HPDE6-E6E7 (cell line): ENCODE measurements around the gene RDH14.

Experiments used
- DNase-seq: peaks from one replicate; pipeline ENCODE4 v3.0.0; 2011; ENCODE audit warnings: missing footprints; ENCODE audit errors: extremely low spot score

Gene RDH14

GRCh38 chr2:18566145-18566769 is 5.8 kb upstream of the RDH14 start:
- DNase-seq = no peak

GRCh38 chr2:18560797-18561085 is 288 bp upstream of the RDH14 start:
- DNase-seq = no peak

- no peak for DNase-seq
These were observed 872 bp downstream of the RDH14 start for GRCh38 chr2:18559531-18560030.

GRCh38 chr2:18558458-18558857 is 2.0 kb downstream of the RDH14 start:
- DNase-seq = no peak

GRCh38 chr2:18557121-18557520 is 3.3 kb downstream of the RDH14 start:
- no peak for DNase-seq

- no peak for DNase-seq
These were observed 7.9 kb downstream of the RDH14 start for GRCh38 chr2:18552351-18553077.

- DNase-seq = no peak
These were observed 8.8 kb downstream of the RDH14 start for GRCh38 chr2:18551623-18552022.

- DNase-seq = no peak
These were observed 9.3 kb downstream of the RDH14 start for GRCh38 chr2:18551169-18551568.

- no peak for DNase-seq
These were observed 10.0 kb downstream of the RDH14 start for GRCh38 chr2:18550433-18550832.

- no peak for DNase-seq
These were observed 11.4 kb downstream of the RDH14 start for GRCh38 chr2:18549083-18549482.

- no peak for DNase-seq
These were observed 11.8 kb downstream of the RDH14 start for GRCh38 chr2:18548621-18549020.

- DNase-seq = no peak
These were observed 13.9 kb downstream of the RDH14 start for GRCh38 chr2:18546567-18546966.

- peak; percentile 42 for DNase-seq
These were observed 15.1 kb downstream of the RDH14 start for GRCh38 chr2:18545384-18545783.

GRCh38 chr2:18544171-18544570 is 16.3 kb downstream of the RDH14 start:
- no peak for DNase-seq

- DNase-seq = no peak
These were observed 19.6 kb downstream of the RDH14 start for GRCh38 chr2:18540872-18541271.

- no peak for DNase-seq
These were observed 23.8 kb downstream of the RDH14 start for GRCh38 chr2:18536697-18537096.

GRCh38 chr2:18536100-18536499 is 24.4 kb downstream of the RDH14 start:
- DNase-seq = peak; percentile 53

GRCh38 chr2:18531194-18531593 is 29.3 kb downstream of the RDH14 start:
- DNase-seq = no peak

GRCh38 chr2:18527822-18528221 is 32.6 kb downstream of the RDH14 start:
- DNase-seq = no peak

GRCh38 chr2:18527326-18527725 is 33.1 kb downstream of the RDH14 start:
- DNase-seq = no peak

GRCh38 chr2:18526429-18526828 is 34.0 kb downstream of the RDH14 start:
- DNase-seq = no peak

- DNase-seq = no peak
These were observed 34.6 kb downstream of the RDH14 start for GRCh38 chr2:18525852-18526251.

GRCh38 chr2:18525236-18525635 is 35.2 kb downstream of the RDH14 start:
- no peak for DNase-seq
